OCI-M2 (cell line): ENCODE data around the gene DLGAP1.

Source experiments
- DNase-seq: peaks from one replicate; lab custom pipeline; 2025; ENCODE audit not compliant: unreplicated experiment; lab: John Stamatoyannopoulos, UW

The DLGAP1 gene

GRCh38 chr18:3520230-3521085, 934.6 kb downstream of the DLGAP1 start:
- DNase-seq = no peak

- DNase-seq = no peak
These were observed 940.5 kb downstream of the DLGAP1 start for GRCh38 chr18:3514312-3515216.

DNA sequence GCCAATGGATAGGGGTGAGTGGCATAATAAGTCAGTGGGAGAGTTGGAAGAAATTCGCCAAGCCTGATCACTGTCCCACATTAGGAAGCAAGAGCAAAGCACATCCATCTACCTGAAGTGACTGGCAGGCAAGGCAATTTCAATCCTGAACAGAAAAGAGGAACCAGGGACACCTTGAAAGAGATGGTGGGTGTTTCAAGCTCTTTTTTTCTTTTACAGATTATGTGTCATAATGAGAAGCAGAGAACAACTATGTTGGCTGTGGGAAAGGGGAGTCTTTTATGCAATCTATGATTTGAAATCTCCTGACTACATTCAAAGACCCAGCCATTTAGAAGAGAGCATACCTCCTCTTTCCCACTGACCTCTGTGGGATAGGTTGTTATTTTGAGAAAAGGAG, 941.6 kb downstream of the DLGAP1 start:
- no peak for DNase-seq

DNA sequence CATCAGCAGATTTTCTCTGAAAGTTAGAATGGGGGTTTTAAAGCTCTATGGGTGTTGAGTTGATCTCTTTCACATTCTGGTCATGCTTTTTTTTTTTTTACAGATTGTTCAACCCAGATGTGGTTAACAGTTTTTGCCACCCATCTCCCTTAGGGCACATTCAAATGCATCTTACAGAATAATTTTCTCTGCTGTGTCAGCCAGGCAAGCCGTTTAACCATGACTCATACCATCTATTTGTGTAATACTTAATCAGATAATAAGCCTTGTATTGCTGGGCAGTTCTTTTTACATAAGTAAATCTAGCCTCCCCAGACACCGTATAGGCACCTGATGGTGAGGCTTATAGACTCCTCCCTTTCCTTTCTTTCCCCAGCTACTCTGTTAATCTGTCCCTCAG, 943.1 kb downstream of the DLGAP1 start:
- DNase-seq = peak; percentile 5

- no peak for DNase-seq
These were observed 944.2 kb downstream of the DLGAP1 start for GRCh38 chr18:3510896-3511295.

DNA sequence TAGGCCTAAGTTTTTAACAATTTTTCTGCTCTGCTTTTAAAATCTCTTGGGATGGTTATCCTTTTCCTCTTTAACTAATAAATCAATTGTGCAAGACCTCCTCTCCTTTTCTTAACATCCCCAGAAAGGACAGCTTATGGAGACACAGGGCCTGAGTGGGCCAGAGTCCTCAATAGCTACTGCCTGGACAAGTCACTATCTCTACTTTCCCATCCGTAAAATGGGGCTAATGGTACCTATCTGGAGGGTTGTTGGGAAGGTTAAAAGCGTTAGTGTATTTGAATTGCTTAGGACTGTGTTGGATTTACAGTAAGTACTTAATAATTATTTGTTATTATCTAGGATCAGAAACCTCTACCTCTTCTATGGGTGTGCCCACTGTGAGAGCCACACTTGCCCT, 945.1 kb downstream of the DLGAP1 start:
- DNase-seq = no peak

- no peak for DNase-seq
These were observed 946.2 kb downstream of the DLGAP1 start for GRCh38 chr18:3508576-3509549.

GRCh38 chr18:3504637-3505036, 950.5 kb downstream of the DLGAP1 start:
- no peak for DNase-seq

DNA sequence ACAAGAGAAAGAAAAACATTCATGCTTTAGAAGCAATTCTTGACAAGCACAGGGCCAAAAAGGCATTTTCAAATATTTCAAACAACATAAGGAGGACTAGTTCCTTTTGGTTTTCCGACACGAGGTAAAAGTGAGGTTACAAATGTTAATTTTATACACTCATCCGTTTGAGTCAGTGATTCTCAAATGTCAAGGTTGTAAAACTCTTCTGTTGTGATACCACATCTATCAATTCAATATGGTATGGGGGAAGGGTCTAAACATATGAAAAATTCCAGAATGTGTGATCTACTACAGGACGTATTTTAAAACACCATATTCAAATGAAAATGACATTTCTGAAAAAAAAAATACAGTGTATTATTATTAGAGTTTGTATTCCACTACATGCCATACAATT, 952.5 kb downstream of the DLGAP1 start:
- DNase-seq = no peak

DNA sequence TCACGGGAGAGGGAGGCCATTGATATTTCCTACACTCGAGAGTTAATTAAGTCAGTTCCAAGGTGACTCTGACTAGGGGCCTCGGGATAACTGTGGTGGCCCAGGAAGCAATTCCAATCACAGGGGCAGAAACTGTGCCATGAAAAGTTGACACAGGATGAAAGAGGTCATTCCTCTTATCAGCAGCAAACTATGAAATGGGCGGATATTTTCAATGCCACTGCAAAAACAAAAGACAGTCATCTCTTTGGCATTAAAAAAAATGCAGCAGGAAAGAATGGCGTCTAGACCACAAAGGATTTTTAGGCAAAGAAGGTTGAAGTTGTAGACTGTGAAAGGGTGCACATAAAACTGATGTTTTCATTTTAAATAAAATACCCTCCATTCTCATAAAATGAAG, 955.1 kb downstream of the DLGAP1 start:
- no peak for DNase-seq

DNA sequence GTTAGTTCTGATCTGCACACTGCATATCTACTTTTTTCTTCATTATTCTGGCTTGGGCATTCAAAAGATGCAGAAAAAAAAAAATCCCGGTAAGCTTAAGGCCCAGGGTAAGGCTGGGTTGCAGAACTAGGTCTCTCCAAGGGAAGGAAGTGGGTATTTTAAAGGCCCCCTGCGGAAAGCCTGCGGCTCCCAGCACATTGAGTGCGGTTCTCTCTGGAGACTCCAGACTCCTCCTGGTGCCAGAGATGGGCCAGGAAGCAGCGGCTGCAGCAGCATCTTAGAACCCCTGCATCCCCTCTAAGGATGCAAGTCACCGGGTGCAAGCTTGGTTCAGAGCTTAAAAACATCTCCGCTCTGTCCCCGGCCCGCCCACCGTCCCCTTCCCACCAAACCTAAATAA, 955.6 kb downstream of the DLGAP1 start:
- DNase-seq = no peak

DNA sequence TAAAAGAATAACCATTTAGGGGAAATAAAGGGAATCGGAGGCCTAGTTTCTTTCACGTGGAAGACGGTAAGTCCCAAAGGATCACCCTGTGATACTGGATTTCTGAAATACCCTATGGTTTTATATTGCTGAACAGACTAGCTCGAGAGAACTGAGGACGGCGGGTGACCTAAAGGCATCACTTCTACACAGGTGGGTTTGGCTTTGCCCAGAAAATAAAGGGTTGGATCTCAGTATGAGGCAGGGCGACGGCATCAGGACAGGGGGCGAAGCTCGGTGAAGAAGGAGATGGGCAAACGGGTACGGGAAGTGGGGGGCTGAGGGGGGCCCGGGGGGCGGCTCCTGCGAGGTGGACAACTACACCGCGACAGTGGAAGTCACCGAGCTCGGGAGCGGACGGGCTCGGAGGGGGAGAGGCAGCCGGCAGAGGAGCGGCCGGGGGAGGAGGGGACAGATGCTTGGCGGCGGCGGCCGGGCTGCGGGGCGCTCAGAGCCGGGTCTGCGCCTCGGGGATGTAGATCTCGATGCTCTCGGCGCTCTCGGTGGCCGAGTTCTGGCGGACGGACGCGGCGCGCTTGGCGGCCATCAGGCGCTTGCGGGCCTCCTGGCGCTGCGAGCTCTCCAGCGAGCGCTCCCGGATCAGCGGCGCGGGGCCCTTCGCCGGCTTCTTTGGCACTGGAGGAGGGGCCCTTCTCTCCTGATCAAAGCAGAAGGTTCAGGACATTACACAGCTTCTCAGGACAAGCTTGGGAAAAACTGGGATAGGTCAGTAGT, 956.2 kb downstream of the DLGAP1 start:
- no peak for DNase-seq

DNA sequence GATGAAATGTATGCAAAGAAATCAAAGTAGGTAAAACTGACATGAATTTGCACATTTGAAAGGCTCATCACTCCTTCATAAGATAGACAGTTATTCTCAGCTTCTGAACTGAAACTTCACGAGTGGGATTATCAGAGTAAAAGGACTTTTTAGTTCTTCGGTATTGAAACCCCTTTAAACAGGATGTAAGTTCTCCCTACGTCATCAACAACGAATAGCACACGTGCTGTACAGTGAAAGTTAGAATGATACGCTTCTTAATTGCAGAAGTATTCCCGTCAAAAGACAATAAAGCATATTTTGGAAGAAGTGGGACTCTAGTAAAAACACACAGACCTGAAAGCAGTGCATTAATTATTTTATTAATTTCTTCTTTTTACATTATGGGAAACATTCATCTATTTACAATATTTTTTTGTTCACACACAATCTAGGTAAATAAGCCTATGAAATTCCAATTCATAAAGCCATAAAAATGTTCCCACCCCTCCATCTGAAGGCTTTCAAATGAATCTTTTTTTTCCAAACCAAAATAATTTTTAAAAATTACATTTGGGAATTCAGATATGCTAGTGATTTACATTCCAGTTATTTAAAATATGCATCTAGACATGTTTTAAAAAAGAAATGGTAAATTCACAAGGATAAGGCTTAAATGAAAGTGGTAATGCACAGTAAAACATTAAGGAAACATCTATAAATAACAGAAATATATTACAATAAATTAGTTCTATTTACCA, 959.2 kb downstream of the DLGAP1 start:
- DNase-seq = no peak

DNA sequence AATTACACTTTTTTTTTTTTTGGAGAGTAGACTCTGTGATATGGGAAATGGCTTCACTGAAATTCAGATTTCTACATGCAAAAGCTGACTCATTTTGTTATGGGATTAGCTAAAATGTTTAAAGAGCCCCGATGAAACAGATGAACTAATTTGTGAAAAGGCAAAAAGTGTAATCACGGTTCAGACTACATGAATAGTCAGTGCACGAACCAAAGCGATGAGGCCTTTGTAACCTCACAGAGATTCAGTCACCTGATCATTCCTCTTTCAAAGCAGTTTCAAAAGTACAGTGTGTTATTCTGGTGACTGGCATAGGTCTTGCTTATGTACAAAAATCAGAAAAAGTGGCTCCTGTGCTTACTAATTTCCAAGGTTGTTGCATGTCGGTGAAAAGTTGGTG, 960.5 kb downstream of the DLGAP1 start:
- no peak for DNase-seq

GRCh38 chr18:3494245-3494526, 960.9 kb downstream of the DLGAP1 start:
- no peak for DNase-seq

DNA sequence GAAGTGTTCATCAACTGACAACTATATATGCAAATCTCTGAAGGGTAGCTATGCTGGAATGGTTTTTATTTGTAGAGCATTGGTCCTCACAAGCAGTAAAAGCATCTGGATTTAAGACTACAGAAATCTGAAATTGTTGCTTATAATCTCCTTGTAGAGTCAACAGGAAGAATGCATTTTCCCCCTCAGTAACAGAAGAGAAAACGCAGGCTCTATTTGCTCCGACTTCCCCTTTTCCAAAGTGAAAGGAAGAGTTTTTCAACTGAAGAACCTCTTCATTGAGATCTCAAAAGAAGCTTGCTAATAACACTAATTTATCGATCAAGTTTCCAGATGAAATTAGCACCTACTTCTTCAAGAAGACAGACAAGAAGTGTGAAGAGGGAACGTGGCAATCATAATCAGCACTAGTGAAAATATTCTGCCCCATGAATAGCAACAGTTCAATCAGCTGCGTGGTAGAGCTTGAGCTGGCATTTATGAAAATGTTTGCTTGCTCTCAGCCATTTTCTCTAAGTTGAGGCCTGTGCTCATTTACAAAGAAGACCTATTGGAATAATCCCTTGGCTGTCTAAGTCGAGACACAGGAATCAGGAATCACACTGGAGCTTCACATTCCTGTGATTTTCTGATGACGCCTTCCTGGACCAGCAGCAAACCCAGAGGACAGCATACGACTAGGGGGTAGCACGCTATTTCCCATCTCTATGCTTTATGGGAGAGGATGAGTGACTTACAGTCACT, 961.4 kb downstream of the DLGAP1 start:
- no peak for DNase-seq

- DNase-seq = no peak
These were observed 962.4 kb downstream of the DLGAP1 start for GRCh38 chr18:3492721-3493120.

DNA sequence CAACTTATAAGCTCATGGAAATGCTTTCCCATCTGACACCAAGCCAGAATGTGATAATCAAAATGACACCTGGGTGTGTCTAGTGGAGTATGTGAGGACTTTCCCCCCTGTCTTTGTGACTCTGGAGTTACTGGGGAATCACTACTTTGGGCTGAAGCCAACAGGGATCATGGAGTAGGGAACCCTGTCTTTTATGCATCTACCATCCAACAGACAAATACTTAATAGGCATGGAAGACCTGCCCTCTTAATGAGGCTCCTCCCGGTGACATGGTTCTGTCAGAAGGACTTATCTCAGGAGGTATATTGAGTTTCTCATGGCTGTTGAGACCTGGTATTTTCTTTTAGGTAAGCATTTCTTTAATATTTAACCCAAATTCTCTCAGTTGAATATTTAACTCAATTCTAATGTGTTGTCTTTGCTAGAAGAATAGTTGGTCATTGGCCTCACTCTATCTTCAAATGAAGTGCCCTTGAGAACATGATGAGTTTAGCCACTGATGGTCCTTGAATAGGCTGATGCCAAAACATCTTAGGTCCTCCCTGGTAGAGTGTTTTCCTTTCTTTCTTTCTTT, 963.0 kb downstream of the DLGAP1 start:
- DNase-seq = no peak

DNA sequence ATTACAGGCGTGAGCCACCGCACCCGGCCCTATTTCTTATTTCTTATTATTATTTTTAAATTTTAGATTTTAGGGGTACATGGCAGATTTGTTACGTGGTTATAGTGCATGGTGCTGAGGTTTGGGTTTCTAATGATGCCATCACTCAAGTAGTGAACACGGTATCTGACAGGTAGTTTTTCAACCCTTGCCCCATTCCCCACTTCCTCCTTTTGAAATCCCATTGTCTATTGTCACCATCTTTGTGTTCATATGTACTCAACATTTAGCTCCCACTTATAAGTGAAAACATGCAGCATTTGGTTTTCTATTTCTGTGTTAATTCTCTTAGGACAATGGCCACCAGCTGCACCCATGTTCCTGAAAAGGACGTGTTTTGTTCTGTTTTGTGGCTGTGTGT, 965.6 kb downstream of the DLGAP1 start:
- no peak for DNase-seq
